ENCODE data around the gene PRMT3.
"Not testable (repeated sequence)": the region's sequence is repeated elsewhere in the genome, so short reads cannot be mapped to it uniquely, and the experiment has no call there.

DNA sequence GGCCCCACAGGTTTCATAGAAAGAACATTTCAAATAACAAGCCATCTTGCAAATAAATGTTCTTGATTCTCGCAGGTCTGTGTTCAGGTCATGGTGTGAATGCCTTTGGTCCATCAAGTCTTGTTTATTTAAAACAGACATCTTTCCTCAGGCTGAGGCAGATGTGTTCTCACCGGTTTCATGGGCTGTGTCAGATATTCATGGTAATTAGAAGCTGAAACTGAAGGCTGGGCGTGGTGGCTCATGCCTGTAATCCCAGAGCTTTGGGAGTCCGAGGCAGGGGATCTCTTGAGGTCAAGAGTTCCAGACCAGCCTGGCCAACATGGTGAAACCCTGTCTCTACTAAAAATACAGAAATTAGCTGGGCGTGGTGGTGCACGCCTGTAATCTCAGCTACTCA is 22.1 kb upstream of the PRMT3 start:
- TF ChIP-seq POLR2AphosphoS5 (IDR thresholded peaks at IDR 0.05; ENCODE audit: insufficient read depth, low read depth, low read length); CTCF (IDR thresholded peaks at IDR 0.05; ENCODE audit: extremely low read depth in 1 of 2, insufficient read depth in 1 of 2, low read depth in 1 of 2, low read length in 2 of 2); POLR2A (IDR thresholded peaks at IDR 0.05; ENCODE audit: low read depth, low read length): not testable (repeated sequence)
- TF ChIP-seq, protein P1, sequence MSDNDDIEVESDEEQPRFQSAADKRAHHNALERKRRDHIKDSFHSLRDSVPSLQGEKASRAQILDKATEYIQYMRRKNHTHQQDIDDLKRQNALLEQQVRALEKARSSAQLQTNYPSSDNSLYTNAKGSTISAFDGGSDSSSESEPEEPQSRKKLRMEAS (IDR thresholded peaks at IDR 0.05; ENCODE audit: insufficient read depth, insufficient read length), result not testable (repeated sequence)
